K562 (cell line): ENCODE measurements around the gene ANAPC16. TPM values are rescaled to one million over a fixed set of nuclear protein-coding genes. Genes with fewer than 3 reads are reported as not detected.
A peak's percentile ranks its signal among the peaks of the same experiment; 100 is the strongest.

Experiments used
- ARID1B ChIP-seq: fragments of 450-650 bp; IDR thresholded peaks from 2 replicates; pipeline ENCODE4 v1.6.1; 2016; ENCODE audit warnings: antibody characterized with exemption, mild to moderate bottlenecking, inconsistent platforms
- NFRKB ChIP-seq: fragments of 450-650 bp; IDR thresholded peaks from 2 replicates; pipeline ENCODE4 v1.6.1; 2016; ENCODE audit warnings: low read depth
- PHF20 ChIP-seq: fragments of 450-650 bp; IDR thresholded peaks from 2 replicates; pipeline ENCODE4 v1.6.1; 2018; ENCODE audit not compliant: partially characterized antibody
- RBM25 ChIP-seq: fragments of 200-400 bp; formaldehyde crosslinking; IDR thresholded peaks from 2 replicates; pipeline ENCODE4 v1.6.1; 2018; ENCODE audit warnings: low read length, low read depth, moderate library complexity; ENCODE audit not compliant: severe bottlenecking
- TCF7L2 ChIP-seq: fragments of 150-350 bp; IDR thresholded peaks from 2 replicates; pipeline ENCODE4 v1.6.1; 2016; ENCODE audit warnings: low read depth, mild to moderate bottlenecking, low read length, moderate library complexity
- VEZF1 ChIP-seq: fragments of 200-800 bp; sonication (Bioruptor generic); IDR thresholded peaks from 2 replicates; pipeline ENCODE4 v1.6.1; 2017; ENCODE audit warnings: missing genetic modification characterization, missing compliant biosample characterization
- polyA plus RNA-seq, 8 experiments: library from polyadenylated mRNA; depleted of rRNA in 4 of 8; stranded (reverse) in 5 of 8; unstranded in 3 of 8; fragments of >200 nt; fragmentation: Nextera tagmentation in 2 of 8; fragmentation: Illumina TruSeq in 1 of 8; extraction: Ambion mirVana in 2 of 8; extraction: Trizol in 1 of 8; gene quantifications; 2 replicates each; pipeline versions ENCODE4 v1.2.1 to v1.2.3, GENCODE V29; 2011 to 2014; ENCODE audit warnings: inconsistent platforms in 1 of 8, missing spikeins in 1 of 8
- total RNA-seq, 7 experiments: library from RNA; depleted of rRNA in 6 of 7; stranded (reverse); fragments of >200 nt in 6 of 7; fragmentation: Illumina TruSeq in 2 of 7; extraction: Trizol in 2 of 7; gene quantifications; 2 replicates each; pipeline versions ENCODE4 v1.2.1 to v1.2.3, GENCODE V29; 2011 to 2021; ENCODE audit warnings: low replicate concordance in 1 of 7
- TF ChIP-seq, protein P1 (sequence below): sonication (generic); formaldehyde crosslinking; IDR thresholded peaks from 2 replicates; pipeline ENCODE4 v1.8.0; 2023; ENCODE audit warnings: mild to moderate bottlenecking, missing genetic modification reagents
- TF ChIP-seq, protein P2 (sequence below), 2 experiments: fragments of 450-650 bp; formaldehyde crosslinking in 1 of 2; IDR thresholded peaks; 2 replicates each; pipeline versions ENCODE4 v1.4.0 to v1.6.1; 2014 to 2020; ENCODE audit warnings: mild to moderate bottlenecking in 2 of 2, borderline replicate concordance in 1 of 2, low read depth in 1 of 2
- TF ChIP-seq, protein P3 (sequence below), 2 experiments: IDR thresholded peaks; 2 replicates each; pipeline ENCODE4 v1.6.1; 2011; ENCODE audit warnings: borderline replicate concordance in 1 of 2, control low read depth in 1 of 2, low read depth in 1 of 2, low read length in 1 of 2, mild to moderate bottlenecking in 1 of 2, mixed read lengths in 1 of 2, moderate library complexity in 1 of 2; ENCODE audit not compliant: insufficient read depth in 1 of 2, insufficient read length in 1 of 2, poor library complexity in 1 of 2, severe bottlenecking in 1 of 2; ENCODE audit errors: extremely low read depth in 1 of 2

ANAPC16 gene
- total and polyA plus RNA-seq, 9 of the 15 experiments (the other 6 are each of a cell fraction or from before 2014, with no cell fraction given), result 42.6 to 208 (median 108) TPM

DNA sequence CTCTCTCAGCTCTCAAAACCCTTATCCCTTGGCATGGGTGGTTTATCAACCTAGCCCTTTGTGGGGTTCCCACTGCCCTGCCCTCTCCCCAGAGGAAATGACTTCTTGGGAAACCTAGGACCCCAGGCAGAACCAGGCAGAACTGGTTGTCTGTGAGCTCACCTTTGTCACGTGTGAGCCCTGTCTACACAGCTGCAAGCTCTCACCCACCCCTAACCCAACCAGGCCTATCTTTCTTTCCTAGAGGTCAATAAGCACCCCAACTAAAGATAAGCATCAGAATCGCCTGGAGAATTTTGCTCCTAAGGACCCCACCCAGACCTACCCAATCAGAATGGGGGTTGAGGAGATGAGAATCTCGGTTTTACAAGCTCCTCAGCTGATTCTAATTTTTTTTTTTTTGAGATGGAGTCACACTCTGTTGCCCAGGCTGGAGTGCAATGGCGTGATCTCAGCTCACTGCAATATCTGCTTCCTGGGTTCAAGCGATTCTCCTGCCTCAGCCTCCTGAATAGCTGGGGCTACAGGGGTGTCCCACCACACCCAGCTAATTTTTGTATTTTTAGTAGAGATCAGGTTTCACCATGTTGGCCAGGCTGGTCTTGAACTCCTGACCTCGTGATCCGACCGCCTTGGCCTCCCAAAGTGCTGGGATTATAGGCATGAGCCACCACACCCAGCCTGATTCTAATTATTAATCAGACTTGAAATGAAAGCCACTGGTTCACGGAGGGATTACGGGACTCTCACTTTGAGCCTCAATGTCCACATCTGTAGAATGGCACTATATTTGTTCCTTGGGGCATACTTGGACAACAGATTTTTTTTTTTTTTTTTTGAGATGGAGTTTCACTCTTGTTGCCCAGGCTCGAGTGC lies 50.4 kb downstream of the ANAPC16 start (continued):
- TF ChIP-seq VEZF1 (CRISPR knock-in tag) (peak; percentile 30; the same call in 1 of the 2 replicates), RBM25 (peak; percentile 87), ARID1B (0 out of 2 replicates have a peak, but pooled peaks have one; percentile 52), PHF20 (peak; percentile 84), TCF7L2 (no peak), NFRKB (peak; percentile 57; the same call in 1 of the 2 replicates)
- TF ChIP-seq, protein P1, sequence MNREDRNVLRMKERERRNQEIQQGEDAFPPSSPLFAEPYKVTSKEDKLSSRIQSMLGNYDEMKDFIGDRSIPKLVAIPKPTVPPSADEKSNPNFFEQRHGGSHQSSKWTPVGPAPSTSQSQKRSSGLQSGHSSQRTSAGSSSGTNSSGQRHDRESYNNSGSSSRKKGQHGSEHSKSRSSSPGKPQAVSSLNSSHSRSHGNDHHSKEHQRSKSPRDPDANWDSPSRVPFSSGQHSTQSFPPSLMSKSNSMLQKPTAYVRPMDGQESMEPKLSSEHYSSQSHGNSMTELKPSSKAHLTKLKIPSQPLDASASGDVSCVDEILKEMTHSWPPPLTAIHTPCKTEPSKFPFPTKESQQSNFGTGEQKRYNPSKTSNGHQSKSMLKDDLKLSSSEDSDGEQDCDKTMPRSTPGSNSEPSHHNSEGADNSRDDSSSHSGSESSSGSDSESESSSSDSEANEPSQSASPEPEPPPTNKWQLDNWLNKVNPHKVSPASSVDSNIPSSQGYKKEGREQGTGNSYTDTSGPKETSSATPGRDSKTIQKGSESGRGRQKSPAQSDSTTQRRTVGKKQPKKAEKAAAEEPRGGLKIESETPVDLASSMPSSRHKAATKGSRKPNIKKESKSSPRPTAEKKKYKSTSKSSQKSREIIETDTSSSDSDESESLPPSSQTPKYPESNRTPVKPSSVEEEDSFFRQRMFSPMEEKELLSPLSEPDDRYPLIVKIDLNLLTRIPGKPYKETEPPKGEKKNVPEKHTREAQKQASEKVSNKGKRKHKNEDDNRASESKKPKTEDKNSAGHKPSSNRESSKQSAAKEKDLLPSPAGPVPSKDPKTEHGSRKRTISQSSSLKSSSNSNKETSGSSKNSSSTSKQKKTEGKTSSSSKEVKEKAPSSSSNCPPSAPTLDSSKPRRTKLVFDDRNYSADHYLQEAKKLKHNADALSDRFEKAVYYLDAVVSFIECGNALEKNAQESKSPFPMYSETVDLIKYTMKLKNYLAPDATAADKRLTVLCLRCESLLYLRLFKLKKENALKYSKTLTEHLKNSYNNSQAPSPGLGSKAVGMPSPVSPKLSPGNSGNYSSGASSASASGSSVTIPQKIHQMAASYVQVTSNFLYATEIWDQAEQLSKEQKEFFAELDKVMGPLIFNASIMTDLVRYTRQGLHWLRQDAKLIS (CRISPR knock-in tag), result peak; percentile 11; the same call in 1 of the 2 replicates
- TF ChIP-seq, protein P2, sequence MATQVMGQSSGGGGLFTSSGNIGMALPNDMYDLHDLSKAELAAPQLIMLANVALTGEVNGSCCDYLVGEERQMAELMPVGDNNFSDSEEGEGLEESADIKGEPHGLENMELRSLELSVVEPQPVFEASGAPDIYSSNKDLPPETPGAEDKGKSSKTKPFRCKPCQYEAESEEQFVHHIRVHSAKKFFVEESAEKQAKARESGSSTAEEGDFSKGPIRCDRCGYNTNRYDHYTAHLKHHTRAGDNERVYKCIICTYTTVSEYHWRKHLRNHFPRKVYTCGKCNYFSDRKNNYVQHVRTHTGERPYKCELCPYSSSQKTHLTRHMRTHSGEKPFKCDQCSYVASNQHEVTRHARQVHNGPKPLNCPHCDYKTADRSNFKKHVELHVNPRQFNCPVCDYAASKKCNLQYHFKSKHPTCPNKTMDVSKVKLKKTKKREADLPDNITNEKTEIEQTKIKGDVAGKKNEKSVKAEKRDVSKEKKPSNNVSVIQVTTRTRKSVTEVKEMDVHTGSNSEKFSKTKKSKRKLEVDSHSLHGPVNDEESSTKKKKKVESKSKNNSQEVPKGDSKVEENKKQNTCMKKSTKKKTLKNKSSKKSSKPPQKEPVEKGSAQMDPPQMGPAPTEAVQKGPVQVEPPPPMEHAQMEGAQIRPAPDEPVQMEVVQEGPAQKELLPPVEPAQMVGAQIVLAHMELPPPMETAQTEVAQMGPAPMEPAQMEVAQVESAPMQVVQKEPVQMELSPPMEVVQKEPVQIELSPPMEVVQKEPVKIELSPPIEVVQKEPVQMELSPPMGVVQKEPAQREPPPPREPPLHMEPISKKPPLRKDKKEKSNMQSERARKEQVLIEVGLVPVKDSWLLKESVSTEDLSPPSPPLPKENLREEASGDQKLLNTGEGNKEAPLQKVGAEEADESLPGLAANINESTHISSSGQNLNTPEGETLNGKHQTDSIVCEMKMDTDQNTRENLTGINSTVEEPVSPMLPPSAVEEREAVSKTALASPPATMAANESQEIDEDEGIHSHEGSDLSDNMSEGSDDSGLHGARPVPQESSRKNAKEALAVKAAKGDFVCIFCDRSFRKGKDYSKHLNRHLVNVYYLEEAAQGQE (IDR thresholded peaks at IDR 0.05; ENCODE audit: borderline replicate concordance), result peak; percentile 96
- TF ChIP-seq, protein P2 (CRISPR knock-in tag; IDR thresholded peaks at IDR 0.05; ENCODE audit: low read depth), result no peak
- TF ChIP-seq, protein P3, sequence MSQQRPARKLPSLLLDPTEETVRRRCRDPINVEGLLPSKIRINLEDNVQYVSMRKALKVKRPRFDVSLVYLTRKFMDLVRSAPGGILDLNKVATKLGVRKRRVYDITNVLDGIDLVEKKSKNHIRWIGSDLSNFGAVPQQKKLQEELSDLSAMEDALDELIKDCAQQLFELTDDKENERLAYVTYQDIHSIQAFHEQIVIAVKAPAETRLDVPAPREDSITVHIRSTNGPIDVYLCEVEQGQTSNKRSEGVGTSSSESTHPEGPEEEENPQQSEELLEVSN (IDR thresholded peaks at IDR 0.05; ENCODE audit: borderline replicate concordance in 1 of 2, extremely low read depth in 1 of 2, insufficient read depth in 1 of 2, insufficient read length in 1 of 2, low read depth in 1 of 2, low read length in 1 of 2, poor library complexity in 1 of 2, severe bottlenecking in 1 of 2), result no peak
